Spleen (tissue), 11 donors: Measurements from ENCODE around the gene KLHL18. TPM values are rescaled to one million over a fixed set of nuclear protein-coding genes. Genes with fewer than 3 reads are reported as not detected.
A peak's percentile ranks its signal among the peaks of the same experiment; 100 is the strongest.
"Not testable (repeated sequence)": the region's sequence is repeated elsewhere in the genome, so short reads cannot be mapped to it uniquely, and the experiment has no call there.

ENCODE experiments used
- DNase-seq: peaks from one replicate; pipeline ENCODE4 v3.0.0-alpha.2; 2020
- H3K27ac ChIP-seq, 8 donors: fragments of 200-600 bp; sonication (generic) in 7 of 8; 1 replicate in 4 of 8; 2 replicates in 4 of 8; pipeline versions ENCODE4 v1.5.0 to v1.8.0; 2016 to 2021; ENCODE audit warnings: inconsistent platforms in 4 of 8, mild to moderate bottlenecking in 4 of 8, moderate library complexity in 1 of 8
- H3K27me3 ChIP-seq, 7 donors: fragments of 200-600 bp; sonication (generic) in 6 of 7; replicated peaks in 1 of 7; 1 replicate in 4 of 7; 2 replicates in 3 of 7; pipeline versions ENCODE4 v1.5.0 to v1.8.0; 2016 to 2021; ENCODE audit warnings: inconsistent platforms in 3 of 7, mild to moderate bottlenecking in 1 of 7
- H3K36me3 ChIP-seq, 6 donors: fragments of 200-600 bp; sonication (generic) in 5 of 6; 1 replicate in 4 of 6; 2 replicates in 2 of 6; pipeline versions ENCODE4 v1.5.0 to v1.8.0; 2016 to 2021; ENCODE audit warnings: inconsistent platforms in 2 of 6
- H3K4me1 ChIP-seq, 6 donors: fragments of 200-600 bp; sonication (generic) in 5 of 6; 1 replicate in 3 of 6; 2 replicates in 3 of 6; pipeline versions ENCODE4 v1.5.0 to v1.8.0; 2016 to 2021; ENCODE audit warnings: inconsistent platforms in 3 of 6
- H3K4me3 ChIP-seq, 8 donors: fragments of 200-600 bp; sonication (generic) in 7 of 8; 1 replicate in 4 of 8; 2 replicates in 4 of 8; pipeline versions ENCODE4 v1.5.0 to v1.8.0; 2016 to 2021; ENCODE audit warnings: inconsistent platforms in 4 of 8, mild to moderate bottlenecking in 4 of 8, moderate library complexity in 2 of 8
- H3K9me3 ChIP-seq, 8 donors: fragments of 200-600 bp; sonication (generic) in 7 of 8; 1 replicate in 4 of 8; 2 replicates in 4 of 8; pipeline versions ENCODE4 v1.5.0 to v1.8.0; 2016 to 2021; ENCODE audit warnings: inconsistent platforms in 4 of 8
- CTCF ChIP-seq, 11 experiments: fragments of 200-600 bp in 7 of 11; fragments of 450-650 bp in 4 of 11; sonication (generic) in 4 of 11; IDR thresholded peaks in 8 of 11; conservative IDR thresholded peaks in 3 of 11; 1 replicate in 7 of 11; 2 replicates in 4 of 11; pipeline versions ENCODE4 v1.4.0 to v1.8.0; 2016 to 2021; ENCODE audit warnings: antibody characterized with exemption in 11 of 11, inconsistent platforms in 4 of 11, mild to moderate bottlenecking in 1 of 11
- POLR2A ChIP-seq, 3 donors: fragments of 450-650 bp; IDR thresholded peaks; one replicate each; pipeline ENCODE4 v1.5.1; 2017; ENCODE audit warnings: antibody characterized with exemption in 3 of 3, mild to moderate bottlenecking in 1 of 3
- POLR2AphosphoS5 ChIP-seq, 3 donors: sonication (generic); formaldehyde crosslinking; IDR thresholded peaks; one replicate each; pipeline ENCODE4 v1.5.1; 2017; ENCODE audit warnings: antibody characterized with exemption in 3 of 3
- WGBS, 5 donors: extraction: QIAGEN DNeasy Blood & Tissue Kit in 3 of 5; methylation state at CpG; one replicate each; pipeline versions ENCODE4 v1.1.5 to v1.1.7; 2013 to 2018; 5-methylcytosine and 5-hydroxymethylcytosine counted together
- intact Hi-C: fragments of 100-400 bp; cut with DNase I; formaldehyde crosslinking; loops from one replicate; pipeline ENCODE4 v1.15.0; 2023; ENCODE audit warnings: low total_unique reads
- polyA plus RNA-seq, 3 donors: library from polyadenylated mRNA; stranded (reverse); fragments of 200-250 nt; gene quantifications; one replicate each; pipeline ENCODE4 v1.2.1, GENCODE V29; 2013
- total RNA-seq, 7 donors: library from RNA; depleted of rRNA in 3 of 7; stranded (reverse); fragments of >200 nt in 3 of 7; fragmentation: NEBNext Ultra II Directional in 4 of 7; extraction: Animal tissue kit (Norgen Biotek cat#: 25700) in 4 of 7; gene quantifications; one replicate each; pipeline versions ENCODE4 v1.1.0 to v1.2.1, GENCODE V29; 2016 to 2021
- donor health status: healthy with polysubstance abuse.
- donor health status: DM: no; HTN: no; CAD: no; lungs with moderate emphysema.
- donor health status: DM: no; HTN: no; CAD: no.
- donor health status: Bipolar disorder and iron deficiency.
- donor health status: healthy.
- donor health status: DM: no; HTN: no; CAD: no.
- donor health status: DM: yes; HTN: yes; CAD: no.

Gene KLHL18
- total and polyA plus RNA-seq, 10 donors, result 19.2 to 44.6 (median 29.7) TPM

GRCh38 chr3:47310391-47310790, 27.6 kb downstream of the KLHL18 start:
- Histone ChIP-seq H3K27ac (no peak overlapping the region), H3K4me1 (peaks cover 0 to 54% (median 27%) of the 10 kb centered on the region in 6 donors), H3K36me3 (peaks cover 0 to 27% (median 0%) of the 10 kb centered on the region in 6 donors), H3K27me3 (no peaks in the 10 kb centered on the region), H3K9me3 (no peaks in the 10 kb centered on the region), H3K4me3 (no peak overlapping the region)
- no peak for TF ChIP-seq POLR2AphosphoS5 (IDR thresholded peaks at IDR 0.05)
- TF ChIP-seq CTCF (IDR thresholded peaks at IDR 0.05 in 8 of 11, conservative IDR thresholded peaks at IDR 0.05 in 3 of 11), result no peak
- TF ChIP-seq POLR2A (IDR thresholded peaks at IDR 0.05), result no peak
- no peak for DNase-seq
- WGBS, 5 donors, result 92 to 96% (median 94%) methylated on average over 4 of the region's 4 CpGs
- intact Hi-C loops, result no loop called here

- H3K27ac ChIP-seq, result peak overlapping the region in 1 of 8 donors; percentile 22
- no peak overlapping the region for H3K4me3 ChIP-seq
- 80 to 92% (median 86%) methylated on average over 1 of the region's 1 CpG for WGBS, 5 donors
- intact Hi-C loops, result no loop called here
- TF ChIP-seq POLR2A (IDR thresholded peaks at IDR 0.05) (no peak), CTCF (IDR thresholded peaks at IDR 0.05 in 8 of 11, conservative IDR thresholded peaks at IDR 0.05 in 3 of 11) (no peak), POLR2AphosphoS5 (IDR thresholded peaks at IDR 0.05) (no peak)
- no peak for DNase-seq
- H3K4me1 ChIP-seq, result peaks cover 0 to 50% (median 25%) of the 10 kb centered on the region in 6 donors
- H3K27me3 ChIP-seq, result no peaks in the 10 kb centered on the region
- no peaks in the 10 kb centered on the region for H3K9me3 ChIP-seq
- H3K36me3 ChIP-seq, result peaks cover 0 to 13% (median 0%) of the 10 kb centered on the region in 6 donors
Measured at GRCh38 chr3:47313341-47314055, 30.8 kb downstream of the KLHL18 start.

GRCh38 chr3:47314056-47314764, 31.5 kb downstream of the KLHL18 start:
- TF ChIP-seq CTCF (IDR thresholded peaks at IDR 0.05 in 8 of 11, conservative IDR thresholded peaks at IDR 0.05 in 3 of 11), result no peak
- TF ChIP-seq POLR2AphosphoS5 (IDR thresholded peaks at IDR 0.05), result no peak
- no peak for TF ChIP-seq POLR2A (IDR thresholded peaks at IDR 0.05)
- Histone ChIP-seq H3K4me1 (peaks cover 0 to 50% (median 25%) of the 10 kb centered on the region in 6 donors), H3K27me3 (no peaks in the 10 kb centered on the region), H3K36me3 (peaks cover 0 to 13% (median 0%) of the 10 kb centered on the region in 6 donors), H3K27ac (peak overlapping the region in 3 of 8 donors; percentile 0 to 22 (median 12)), H3K4me3 (no peak overlapping the region), H3K9me3 (no peaks in the 10 kb centered on the region)
- intact Hi-C loops, result no loop called here
- WGBS, 5 donors, result 87 to 95% (median 92%) methylated on average over 8 of the region's 8 CpGs
- DNase-seq, result no peak

- DNase-seq, result no peak
- intact Hi-C loops, result no loop called here
- Histone ChIP-seq H3K4me3 (no peak overlapping the region), H3K36me3 (peaks cover 0 to 20% (median 6%) of the 10 kb centered on the region in 6 donors), H3K27me3 (no peaks in the 10 kb centered on the region), H3K27ac (peak overlapping the region in 3 of 8 donors; percentile 0 to 22 (median 12)), H3K4me1 (peaks cover 0 to 50% (median 25%) of the 10 kb centered on the region in 6 donors), H3K9me3 (no peaks in the 10 kb centered on the region)
- 58 to 73% (median 62%) methylated on average over 5 of the region's 5 CpGs for WGBS, 5 donors
- no peak for TF ChIP-seq CTCF (IDR thresholded peaks at IDR 0.05 in 8 of 11, conservative IDR thresholded peaks at IDR 0.05 in 3 of 11)
- no peak for TF ChIP-seq POLR2A (IDR thresholded peaks at IDR 0.05)
- no peak for TF ChIP-seq POLR2AphosphoS5 (IDR thresholded peaks at IDR 0.05)
Measured at GRCh38 chr3:47315069-47315647, 32.4 kb downstream of the KLHL18 start.

- H3K9me3 ChIP-seq, intact Hi-C loops, H3K27ac ChIP-seq, H3K27me3 ChIP-seq, H3K4me3 ChIP-seq, DNase-seq: not testable (repeated sequence)
- peaks cover 0 to 50% (median 25%) of the 10 kb centered on the region in 6 donors for H3K4me1 ChIP-seq
- peaks cover 2 to 30% (median 16%) of the 10 kb centered on the region in 6 donors for H3K36me3 ChIP-seq
- WGBS, 5 donors, result 87 to 100% (median 95%) methylated on average over 1 of the region's 1 CpG
Measured at GRCh38 chr3:47316151-47316550, 33.4 kb downstream of the KLHL18 start.
